ENCODE data around the gene SYNGR4.

GRCh38 chr19:48395499-48395898 lies 31.3 kb downstream of the SYNGR4 start:
- TF ChIP-seq, protein P1, sequence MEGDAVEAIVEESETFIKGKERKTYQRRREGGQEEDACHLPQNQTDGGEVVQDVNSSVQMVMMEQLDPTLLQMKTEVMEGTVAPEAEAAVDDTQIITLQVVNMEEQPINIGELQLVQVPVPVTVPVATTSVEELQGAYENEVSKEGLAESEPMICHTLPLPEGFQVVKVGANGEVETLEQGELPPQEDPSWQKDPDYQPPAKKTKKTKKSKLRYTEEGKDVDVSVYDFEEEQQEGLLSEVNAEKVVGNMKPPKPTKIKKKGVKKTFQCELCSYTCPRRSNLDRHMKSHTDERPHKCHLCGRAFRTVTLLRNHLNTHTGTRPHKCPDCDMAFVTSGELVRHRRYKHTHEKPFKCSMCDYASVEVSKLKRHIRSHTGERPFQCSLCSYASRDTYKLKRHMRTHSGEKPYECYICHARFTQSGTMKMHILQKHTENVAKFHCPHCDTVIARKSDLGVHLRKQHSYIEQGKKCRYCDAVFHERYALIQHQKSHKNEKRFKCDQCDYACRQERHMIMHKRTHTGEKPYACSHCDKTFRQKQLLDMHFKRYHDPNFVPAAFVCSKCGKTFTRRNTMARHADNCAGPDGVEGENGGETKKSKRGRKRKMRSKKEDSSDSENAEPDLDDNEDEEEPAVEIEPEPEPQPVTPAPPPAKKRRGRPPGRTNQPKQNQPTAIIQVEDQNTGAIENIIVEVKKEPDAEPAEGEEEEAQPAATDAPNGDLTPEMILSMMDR (IDR thresholded peaks at IDR 0.05): no peak
- TF ChIP-seq POLR2A (IDR thresholded peaks at IDR 0.05): no peak

All from uterus (tissue), 2 donors.